K562 (cell line): ENCODE measurements around the gene RCC1. TPM values are rescaled to one million over a fixed set of nuclear protein-coding genes. Genes with fewer than 3 reads are reported as not detected.
A peak's percentile ranks its signal among the peaks of the same experiment; 100 is the strongest.

Source experiments
- CHD4 ChIP-seq: fragments of 200-600 bp; sonication (generic); IDR thresholded peaks from 3 replicates; pipeline ENCODE4 v1.6.1; 2012; ENCODE audit warnings: low read depth, mild to moderate bottlenecking, mixed read lengths, low read length, inconsistent platforms; ENCODE audit not compliant: insufficient read depth, insufficient replicate concordance, poor library complexity, severe bottlenecking
- CREB3L1 ChIP-seq: fragments of 450-650 bp; IDR thresholded peaks from 2 replicates; pipeline ENCODE4 v1.6.1; 2014; ENCODE audit warnings: low read depth, mild to moderate bottlenecking, moderate library complexity, borderline replicate concordance
- FUS ChIP-seq: fragments of 200-400 bp; formaldehyde crosslinking; optimal IDR thresholded peaks from 2 replicates; pipeline ENCODE3; 2017; ENCODE audit warnings: low read depth, low read length
- MCM7 ChIP-seq, 2 experiments: fragments of 450-650 bp; IDR thresholded peaks; 2 replicates each; pipeline ENCODE4 v1.6.1; 2016 to 2018
- PML ChIP-seq: IDR thresholded peaks from 2 replicates; pipeline ENCODE4 v1.6.1; 2012; ENCODE audit warnings: low read length, inconsistent platforms
- RREB1 ChIP-seq: fragments of 250-450 bp; sonication (Bioruptor Pico); IDR thresholded peaks from 2 replicates; pipeline ENCODE4 v1.4.0; 2020
- SREBF1 ChIP-seq: fragments of 150-350 bp; IDR thresholded peaks from 2 replicates; pipeline ENCODE4 v1.6.1; 2014; ENCODE audit warnings: antibody characterized with exemption, low read depth, low read length, borderline replicate concordance
- ZNF668 ChIP-seq: fragments of 250-450 bp; sonication (Bioruptor Pico); IDR thresholded peaks from 2 replicates; pipeline ENCODE4 v1.8.0; 2022; ENCODE audit warnings: mild to moderate bottlenecking, inconsistent platforms
- polyA plus RNA-seq, 8 experiments: library from polyadenylated mRNA; depleted of rRNA in 4 of 8; stranded (reverse) in 5 of 8; unstranded in 3 of 8; fragments of >200 nt; fragmentation: Nextera tagmentation in 2 of 8; fragmentation: Illumina TruSeq in 1 of 8; extraction: Ambion mirVana in 2 of 8; extraction: Trizol in 1 of 8; gene quantifications; 2 replicates each; pipeline versions ENCODE4 v1.2.1 to v1.2.3, GENCODE V29; 2011 to 2014; ENCODE audit warnings: inconsistent platforms in 1 of 8, missing spikeins in 1 of 8
- total RNA-seq, 7 experiments: library from RNA; depleted of rRNA in 6 of 7; stranded (reverse); fragments of >200 nt in 6 of 7; fragmentation: Illumina TruSeq in 2 of 7; extraction: Trizol in 2 of 7; gene quantifications; 2 replicates each; pipeline versions ENCODE4 v1.2.1 to v1.2.3, GENCODE V29; 2011 to 2021; ENCODE audit warnings: low replicate concordance in 1 of 7

RCC1 gene
- total and polyA plus RNA-seq, 9 of the 15 experiments (the other 6 are each of a cell fraction or from before 2014, with no cell fraction given): 16.4 to 202 (median 107) TPM

DNA sequence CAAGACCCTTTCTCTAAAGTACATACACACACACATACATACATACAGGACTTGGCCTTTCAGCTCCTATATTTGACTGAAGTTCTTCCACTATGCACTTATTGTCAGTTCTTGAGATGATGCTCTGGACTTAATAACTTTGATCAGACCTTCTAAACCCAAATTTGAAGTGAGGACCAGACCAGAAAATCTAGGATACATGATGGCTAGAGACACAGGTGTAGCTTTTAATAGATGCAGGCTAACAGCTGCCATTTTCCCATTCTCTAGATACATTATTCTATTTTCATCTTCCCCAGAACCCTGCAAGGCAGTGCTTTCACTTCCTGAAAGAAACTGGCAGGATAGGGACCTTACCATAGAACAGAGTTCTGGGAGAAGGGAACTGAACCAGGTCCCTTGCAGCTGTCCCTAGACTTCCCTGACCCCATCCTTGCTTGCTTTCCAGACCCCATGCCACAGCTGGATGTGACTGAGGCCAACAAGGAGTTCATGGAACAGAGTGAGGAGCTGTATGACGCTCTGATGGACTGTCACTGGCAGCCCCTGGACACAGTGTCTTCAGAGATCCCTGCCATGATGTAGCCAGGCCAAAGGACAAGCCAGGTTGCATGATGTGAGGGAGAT, 71.3 kb downstream of the RCC1 start (continued):
- no peak for TF ChIP-seq RREB1 (CRISPR knock-in tag)
- TF ChIP-seq SREBF1: no peak
- no peak for TF ChIP-seq ZNF668
- peak; percentile 55; the same call in 1 of the 2 replicates for TF ChIP-seq PML
- TF ChIP-seq FUS: peak; percentile 29
- TF ChIP-seq MCM7 (IDR thresholded peaks at IDR 0.05): no peak
- no peak for TF ChIP-seq CHD4
- TF ChIP-seq CREB3L1: no peak
